SKM-1 (cell line): ENCODE data around the gene QPCTL.
"Not testable (repeated sequence)": the region's sequence is repeated elsewhere in the genome, so short reads cannot be mapped to it uniquely, and the experiment has no call there.

Source experiments
- DNase-seq: peaks from one replicate; lab custom pipeline; 2025; ENCODE audit not compliant: unreplicated experiment; lab: John Stamatoyannopoulos, UW

Gene QPCTL

DNA sequence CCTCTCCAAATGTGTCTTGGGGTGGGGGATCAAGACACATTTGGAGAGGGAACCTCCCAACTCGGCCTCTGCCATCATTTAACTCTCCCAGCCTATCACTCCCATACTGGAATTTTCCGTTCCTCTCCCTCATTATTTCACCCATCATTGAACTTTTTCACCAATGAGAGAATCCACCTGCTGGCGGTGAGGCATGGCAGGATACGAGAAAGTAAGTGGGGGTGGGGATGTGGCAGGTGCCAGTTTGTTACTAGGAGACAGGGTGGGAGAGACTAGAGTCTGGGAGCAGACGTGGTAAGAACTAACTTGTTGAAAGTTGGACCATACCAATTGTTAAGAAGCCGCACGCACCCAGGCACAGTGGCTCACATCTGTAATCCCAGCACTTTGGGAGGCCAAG is 17.5 kb upstream of the QPCTL start:
- DNase-seq = no peak

DNA sequence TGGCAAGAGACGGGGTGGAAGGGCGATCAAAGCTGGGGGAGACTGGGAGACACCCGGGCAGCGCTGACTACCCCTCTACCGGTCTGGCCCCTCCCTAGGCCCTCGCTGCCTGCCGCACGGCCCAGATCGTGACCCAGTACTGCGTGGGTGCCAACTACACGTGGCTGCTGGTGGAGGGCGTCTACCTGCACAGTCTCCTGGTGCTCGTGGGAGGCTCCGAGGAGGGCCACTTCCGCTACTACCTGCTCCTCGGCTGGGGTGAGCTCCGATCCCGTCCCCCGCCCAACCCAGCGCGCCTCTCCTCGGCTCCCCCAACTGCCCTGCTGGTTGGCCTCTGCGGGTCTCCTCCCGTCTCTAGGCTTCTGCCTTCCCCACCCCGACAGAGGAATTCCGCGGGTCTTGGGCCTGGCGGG is 15.6 kb upstream of the QPCTL start:
- no peak for DNase-seq

DNA sequence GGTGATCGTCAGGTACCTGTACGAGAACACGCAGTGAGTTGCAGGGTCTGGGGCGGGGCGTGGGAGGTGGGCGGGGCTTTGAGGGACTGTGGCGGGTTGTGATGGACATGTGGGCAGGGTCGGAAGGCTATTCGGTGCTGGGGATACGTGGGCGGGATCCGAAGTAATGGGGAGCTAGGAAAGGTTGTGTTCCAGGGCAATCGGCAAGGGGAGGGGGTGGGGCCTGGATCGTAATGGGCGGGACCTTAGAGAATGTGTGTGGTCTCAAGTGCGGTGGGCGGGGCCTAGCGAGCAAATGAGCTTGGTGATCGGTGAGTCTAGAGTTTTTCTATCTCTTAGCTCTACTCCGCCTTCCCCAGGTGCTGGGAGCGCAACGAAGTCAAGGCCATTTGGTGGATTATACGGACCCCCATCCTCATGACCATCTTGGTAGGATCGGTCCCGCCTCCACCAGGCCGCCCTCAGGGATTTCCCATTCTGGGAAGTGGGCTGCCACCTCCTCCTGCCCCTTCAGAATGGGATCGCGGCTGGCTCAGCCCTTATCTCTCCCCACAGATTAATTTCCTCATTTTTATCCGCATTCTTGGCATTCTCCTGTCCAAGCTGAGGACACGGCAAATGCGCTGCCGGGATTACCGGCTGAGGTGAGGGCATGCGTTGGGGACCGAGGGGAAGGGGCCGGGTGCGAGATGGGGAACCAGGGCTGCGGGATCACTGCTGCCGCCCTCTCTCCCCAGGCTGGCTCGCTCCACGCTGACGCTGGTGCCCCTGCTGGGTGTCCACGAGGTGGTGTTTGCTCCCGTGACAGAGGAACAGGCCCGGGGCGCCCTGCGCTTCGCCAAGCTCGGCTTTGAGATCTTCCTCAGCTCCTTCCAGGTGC is 14.9 kb upstream of the QPCTL start:
- no peak for DNase-seq

DNA sequence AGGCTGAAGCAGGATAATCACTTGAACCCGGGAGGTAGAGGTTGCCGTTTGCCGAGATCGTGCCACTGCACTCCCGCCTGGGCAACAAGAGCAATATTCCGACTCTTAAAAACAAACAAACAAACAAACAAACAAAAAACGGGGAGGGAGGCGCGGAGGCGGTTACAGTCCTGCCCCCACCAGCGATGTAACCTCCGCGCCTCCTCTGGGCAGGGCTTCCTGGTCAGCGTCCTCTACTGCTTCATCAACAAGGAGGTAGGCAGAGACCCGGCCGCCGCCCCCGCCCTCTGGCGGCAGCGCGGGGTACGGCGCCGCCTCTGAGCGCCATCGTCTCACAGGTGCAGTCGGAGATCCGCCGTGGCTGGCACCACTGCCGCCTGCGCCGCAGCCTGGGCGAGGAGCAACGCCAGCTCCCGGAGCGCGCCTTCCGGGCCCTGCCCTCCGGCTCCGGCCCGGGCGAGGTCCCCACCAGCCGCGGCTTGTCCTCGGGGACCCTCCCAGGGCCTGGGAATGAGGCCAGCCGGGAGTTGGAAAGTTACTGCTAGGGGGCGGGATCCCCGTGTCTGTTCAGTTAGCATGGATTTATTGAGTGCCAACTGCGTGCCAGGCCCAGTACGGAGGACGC is 11.0 kb upstream of the QPCTL start:
- peak; percentile 4 for DNase-seq

DNA sequence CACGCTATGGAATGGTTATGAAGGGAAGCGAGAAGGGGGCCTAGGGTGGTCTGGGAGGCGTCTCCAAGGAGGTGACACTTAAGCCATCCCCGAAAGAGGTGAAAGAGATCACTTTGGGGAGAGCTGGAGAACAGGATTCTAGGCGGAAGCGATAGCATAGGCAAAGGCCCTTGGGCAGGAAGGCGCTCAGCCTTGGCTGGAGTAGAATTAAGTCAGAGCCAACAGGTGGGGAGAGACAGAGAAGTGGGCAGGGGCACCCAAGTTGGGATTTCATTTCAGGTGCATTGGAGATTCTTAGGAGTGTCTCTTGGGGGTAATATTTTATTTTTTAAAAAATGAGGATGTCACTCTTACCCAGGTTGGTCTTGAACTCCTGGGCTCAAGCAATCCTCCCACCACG is 10.3 kb upstream of the QPCTL start:
- DNase-seq = no peak

DNA sequence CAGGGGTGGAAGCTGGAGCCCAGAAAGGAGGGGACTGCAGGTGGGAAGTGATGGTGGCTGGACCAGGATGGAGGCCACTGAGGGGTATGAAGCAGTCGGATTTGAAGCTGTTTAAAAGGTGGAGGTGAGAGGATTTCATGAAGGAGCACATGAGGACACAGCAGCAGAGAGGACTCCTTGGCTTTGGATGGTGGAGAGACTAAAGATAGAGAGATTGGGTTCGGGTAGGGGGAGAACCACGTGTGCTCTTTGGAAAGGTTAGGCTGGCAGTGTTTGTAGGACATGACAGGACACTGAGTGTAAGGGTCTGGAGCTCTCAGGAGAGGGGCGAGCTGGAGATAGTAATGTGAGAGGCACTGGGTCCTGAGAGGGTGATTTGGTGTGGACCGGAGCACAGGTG is 9.6 kb upstream of the QPCTL start:
- DNase-seq = no peak

DNA sequence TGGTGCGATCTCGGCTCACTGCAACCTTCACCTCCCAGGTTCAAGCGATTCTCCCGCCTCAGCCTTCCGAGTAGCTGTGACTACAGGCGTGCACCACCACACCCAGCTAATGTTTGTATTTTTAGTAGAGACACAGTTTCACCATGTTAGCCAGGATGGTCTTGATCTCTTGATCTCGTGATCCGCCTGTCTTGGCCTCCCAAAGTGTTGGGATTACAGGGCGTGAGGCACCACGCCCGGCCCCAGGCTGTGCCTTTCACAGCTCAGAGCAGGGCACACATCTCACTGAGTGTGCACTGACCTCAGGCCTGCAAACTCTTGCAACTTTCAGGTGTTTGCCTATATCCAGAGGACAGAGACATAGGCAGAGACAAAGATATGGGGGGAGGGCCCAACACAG is 7.4 kb upstream of the QPCTL start:
- not testable (repeated sequence) for DNase-seq

DNA sequence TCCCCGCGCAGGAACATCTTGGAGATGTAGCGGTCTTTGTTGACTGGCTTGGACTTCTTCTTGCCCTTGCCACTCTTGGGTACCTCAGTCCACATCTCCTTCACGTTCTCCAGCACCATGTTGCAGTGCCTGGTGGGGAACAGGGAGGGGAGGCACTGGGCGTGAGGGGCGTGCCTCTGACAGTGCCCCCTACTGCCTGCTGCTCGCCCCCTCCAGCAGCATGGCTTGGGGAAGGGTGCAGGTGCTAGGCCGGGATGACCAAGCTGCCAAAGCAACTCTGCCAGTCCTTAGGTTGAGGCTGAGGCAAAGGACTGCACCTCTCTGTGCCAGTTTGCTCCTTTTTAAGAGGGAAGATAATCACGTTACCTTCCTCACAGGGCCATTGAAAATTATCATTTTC is 4.9 kb upstream of the QPCTL start:
- no peak for DNase-seq

DNA sequence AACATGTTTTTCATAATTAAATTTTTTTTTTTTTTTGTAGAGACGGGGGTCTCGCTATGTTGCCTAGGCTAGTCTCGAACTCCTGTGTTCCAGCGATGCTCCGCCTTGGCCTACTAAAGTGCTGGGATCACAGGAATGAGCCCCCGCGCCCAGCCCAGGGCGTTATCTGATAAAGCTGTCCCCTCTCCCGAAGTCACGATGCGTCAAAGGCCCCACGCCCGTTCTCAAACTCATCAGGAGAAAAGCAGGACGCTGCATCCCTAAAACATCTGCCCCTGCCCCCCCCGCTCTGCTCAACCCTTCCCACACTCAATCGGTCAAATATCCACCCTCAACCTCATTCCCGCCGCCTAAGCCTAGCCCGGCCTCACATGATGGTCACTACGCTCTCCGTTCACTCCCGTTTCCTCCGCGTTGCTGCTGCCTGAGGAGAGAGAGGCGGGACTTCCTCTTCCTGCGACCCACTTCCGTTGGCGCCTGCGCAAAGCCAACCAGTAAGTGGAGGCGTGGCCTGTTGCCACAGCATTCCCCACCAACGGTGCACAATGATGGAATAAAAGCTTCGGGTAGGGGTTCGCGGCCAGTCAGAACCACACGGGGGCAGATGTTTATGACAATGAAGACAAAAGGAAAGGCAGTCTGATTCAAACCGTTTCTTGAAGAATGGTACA is 815 bp upstream of the QPCTL start, which contains the start of gene SNRPD2:
Gene SNRPD2, minus strand, starts transcription at position 438 of the 671 bp plus-strand sequence. Its CDS starts 65 bp downstream, at position 373.
- DNase-seq = peak; percentile 40

DNA sequence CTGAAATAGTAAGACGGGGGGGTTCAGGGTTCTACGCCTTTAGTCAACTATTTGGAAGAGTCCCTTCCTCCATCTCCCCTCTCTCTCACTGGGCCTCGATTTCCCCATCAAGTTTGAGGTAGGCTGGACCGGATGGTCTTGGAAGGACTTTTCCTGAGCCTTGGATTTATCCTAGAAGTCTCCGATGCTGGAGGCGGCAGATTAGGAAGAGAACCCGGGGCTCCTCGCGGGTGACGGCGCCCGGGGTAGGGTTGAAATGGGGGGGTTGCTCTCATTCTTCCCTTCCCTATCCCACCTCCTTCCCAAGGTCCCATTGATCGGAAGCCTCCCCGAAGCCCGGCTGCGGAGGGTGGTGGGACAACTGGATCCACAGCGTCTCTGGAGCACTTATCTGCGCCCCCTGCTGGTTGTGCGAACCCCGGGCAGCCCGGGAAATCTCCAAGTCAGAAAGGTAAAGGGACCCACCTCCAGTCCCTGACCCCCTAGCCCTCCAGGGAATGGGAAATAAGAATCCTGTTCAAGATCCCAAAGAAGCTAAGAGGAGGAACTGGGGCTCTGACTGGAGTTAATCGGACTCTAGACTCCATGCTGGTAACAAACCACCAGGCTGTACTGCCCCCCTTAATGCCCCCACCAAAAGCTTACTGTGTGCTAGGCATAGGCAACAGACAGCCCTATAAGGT is 781 bp downstream of the QPCTL start:
- peak; percentile 1 for DNase-seq

DNA sequence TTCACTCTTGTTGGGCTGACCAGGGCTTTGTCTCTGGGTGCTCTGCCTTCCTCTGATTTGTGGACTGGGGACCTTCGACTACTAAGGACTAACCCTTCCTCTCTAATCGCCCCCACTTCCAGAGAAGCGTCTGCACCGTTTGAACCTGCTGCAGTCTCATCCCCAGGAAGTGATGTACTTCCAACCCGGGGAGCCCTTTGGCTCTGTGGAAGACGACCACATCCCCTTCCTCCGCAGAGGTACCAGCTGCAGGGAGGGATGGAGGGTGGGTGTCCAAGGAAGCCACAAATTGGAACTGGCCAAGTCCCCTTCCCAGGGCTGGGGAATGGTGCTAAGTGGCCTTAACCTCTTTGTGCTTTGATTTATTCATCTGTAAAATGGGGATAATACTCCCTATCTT is 9.2 kb downstream of the QPCTL start:
- DNase-seq = no peak

DNA sequence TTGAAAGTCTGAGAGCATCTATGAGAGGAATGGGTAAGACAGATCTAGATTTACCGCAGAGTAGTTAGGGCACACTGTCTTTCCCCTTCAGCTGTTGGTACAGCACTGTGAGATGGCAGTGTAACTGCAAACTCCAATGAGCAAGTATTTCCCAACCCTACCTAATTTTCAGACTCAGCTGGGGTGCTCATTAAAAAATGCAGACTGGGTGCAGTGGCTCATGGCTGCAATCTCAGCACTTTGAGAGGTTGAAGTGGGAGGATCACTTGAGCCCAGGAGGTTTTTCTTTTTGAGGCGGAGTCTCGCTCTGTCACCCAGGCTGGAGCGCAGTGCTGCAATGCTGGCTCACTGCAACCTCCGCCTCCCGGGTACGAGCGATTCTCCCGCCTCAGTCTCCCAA is 12.6 kb downstream of the QPCTL start:
- no peak for DNase-seq

DNA sequence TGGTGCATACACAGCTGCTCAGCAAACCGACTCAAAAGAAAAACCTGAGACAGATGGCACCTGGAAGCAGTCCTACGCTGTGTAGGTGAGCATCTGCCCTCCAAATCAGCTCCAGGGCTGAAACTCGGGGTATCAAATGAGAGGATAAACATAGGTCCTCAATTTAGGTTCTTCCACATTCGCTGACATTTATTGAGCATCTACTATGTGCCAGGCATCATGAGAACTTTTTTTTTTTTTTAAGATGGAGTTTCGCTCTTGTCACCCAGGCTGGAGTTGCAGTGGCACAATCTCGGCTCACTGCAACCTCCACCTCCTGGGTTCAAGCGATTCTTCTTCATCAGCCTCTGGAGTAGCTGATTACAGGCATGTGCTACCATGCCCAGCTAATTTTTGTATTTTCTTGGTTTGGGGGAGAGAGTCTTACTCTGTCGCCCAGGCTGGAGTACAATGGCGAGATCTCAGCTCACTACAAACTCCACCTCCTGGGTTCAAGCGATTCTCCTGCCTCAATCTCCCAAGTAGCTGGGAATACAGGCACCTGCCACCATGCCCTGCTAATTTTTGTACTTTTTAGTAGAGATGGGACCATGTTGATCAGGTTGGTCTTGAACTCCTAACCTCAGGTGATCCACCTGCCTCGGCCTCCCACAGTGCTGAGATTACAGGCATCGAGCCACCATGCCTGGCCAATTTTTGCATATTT is 13.4 kb downstream of the QPCTL start:
- DNase-seq = no peak

DNA sequence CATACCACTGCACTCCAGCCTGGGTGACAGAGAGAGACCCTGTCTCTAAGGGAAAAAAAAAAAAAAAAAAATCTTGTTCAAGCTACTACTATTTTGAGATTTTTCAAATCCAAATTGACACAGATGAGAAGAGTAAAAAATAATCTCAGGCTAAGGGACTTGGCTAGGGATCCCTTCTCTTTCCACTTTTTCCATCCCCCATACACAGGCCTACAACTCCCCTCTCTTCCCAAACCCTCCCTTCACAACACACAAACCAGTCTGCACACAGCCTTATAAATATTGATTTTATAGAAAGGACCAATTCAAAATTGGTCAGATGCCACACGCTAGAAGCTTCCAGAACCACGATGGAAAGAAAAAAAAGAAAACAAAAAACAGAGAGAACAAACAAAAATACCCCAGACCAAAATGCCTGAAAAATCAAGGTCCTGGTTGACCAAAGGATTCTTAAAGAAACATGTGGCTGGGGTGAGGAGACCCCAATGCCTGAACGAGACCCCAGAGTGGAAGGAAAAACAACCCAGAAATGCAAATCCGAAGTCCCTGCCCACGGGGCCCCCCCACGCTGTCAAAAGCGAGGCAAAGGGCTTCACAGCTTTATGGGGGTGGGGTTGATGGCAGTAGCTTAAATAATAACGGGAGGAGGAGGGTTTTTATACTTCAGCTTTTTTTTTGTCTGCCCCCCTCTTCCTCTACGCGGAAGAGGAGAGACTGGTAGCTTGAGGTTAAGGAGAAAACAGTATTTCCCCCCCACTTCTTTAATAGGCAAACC is 18.1 kb downstream of the QPCTL start:
- DNase-seq = no peak

DNA sequence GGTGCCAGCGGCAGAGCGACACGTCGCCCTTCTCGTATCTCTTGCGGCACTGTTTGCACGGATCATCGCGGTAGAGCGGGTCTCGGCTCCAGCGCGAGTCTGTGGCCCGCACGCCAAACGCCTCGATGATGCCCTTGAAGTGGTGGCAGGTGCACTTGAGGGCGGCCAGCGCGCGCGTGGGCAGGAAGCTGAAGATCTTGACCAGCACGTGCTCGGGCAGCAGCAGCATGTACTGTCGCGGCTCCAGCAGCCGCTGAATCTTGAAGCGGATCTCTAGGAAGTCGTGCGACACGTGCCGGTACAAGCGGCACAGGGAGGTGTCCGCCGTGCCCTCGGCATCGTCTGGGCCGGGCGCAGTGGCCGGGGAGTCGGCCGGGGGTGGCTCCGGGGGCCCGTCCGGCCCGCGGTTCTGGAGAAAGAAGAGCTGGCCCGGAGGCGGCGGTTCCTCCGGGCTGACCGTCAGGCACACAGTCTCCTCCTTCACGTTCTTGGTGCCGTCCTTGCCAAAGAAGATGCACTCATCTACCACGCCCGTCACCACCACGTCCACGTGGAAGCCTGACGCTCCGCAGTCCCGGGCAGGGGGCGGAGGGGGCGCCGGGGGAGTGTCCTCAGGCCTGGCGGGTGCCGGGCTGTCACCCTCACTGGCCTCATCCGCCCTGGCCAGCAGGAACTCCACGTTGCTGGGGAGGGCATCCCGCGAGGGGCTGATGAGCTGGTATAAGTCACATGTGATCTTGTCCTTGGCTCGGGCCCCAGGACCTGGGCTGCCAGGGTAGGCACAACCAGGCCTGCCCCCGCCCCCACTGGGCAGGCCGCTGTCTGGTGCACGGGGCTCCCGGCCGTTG is 19.6 kb downstream of the QPCTL start:
- no peak for DNase-seq

DNA sequence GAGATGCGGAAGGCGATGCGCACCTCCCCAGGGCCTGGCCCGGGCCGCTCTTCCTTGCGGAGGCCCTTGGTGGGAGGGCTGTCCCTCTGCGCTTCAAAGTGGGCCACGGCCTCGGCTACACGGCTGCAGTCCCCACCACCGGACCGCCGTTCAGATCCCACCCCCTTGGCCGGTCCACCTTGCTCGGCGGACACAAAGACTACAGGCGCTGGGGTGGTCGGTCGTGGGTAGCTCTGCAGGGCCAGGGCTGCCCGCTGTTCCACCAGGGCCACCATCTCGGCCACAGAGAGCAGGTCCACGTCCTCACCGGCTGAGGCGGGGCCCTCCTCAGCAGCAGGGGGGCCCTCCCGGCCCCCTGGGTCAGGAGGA is 20.2 kb downstream of the QPCTL start:
- DNase-seq = no peak

DNA sequence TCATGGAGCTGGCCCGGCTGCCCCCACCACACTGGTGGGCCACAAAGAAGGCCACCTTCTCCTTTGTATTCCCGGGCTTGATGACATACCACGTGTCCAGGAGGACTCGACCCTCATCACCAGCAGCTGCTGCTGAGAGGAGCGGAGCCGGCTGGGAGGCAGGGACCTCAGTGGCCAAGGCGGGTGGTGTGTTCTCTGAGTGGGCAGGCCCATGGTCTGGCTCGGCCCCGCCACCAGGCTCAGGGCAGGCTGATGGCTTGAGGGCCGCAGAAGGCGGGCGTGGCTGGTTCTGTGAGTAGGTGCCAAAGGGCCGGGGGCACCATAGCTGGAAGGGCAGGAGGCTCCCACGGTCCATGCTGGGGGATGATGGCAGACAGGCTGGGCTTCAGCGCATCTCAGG is 20.7 kb downstream of the QPCTL start:
- DNase-seq = no peak

DNA sequence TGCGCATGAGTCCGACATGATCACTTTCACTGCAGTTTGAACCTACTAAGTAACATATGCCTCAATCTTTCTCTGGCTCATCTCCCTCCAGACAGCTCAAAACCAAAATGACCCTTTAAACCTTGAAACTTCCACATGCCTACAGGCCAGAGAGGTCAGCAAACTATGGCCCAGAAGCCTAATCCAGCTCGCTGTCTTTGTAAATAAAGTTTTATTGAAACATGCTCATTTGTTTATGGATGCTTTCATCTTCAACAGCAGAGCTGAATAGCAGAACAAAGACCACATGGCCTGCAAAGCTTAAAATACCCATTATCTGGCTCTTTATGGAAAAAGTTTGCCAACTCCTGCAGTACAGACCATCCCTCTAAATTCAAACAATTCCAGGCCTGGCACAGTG is 22.7 kb downstream of the QPCTL start:
- DNase-seq = no peak
